Activated T-helper 1 cell treated with Interleukin-2 at 50 U/mL for 16 hours (primary cell): Measurements from ENCODE around the gene PLAC9.
"Not testable (repeated sequence)": the region's sequence is repeated elsewhere in the genome, so short reads cannot be mapped to it uniquely, and the experiment has no call there.

Experiments
- DNase-seq: peaks from one replicate; pipeline ENCODE4 v3.0.0-alpha.2; 2020; ENCODE audit warnings: low read depth

PLAC9 gene

GRCh38 chr10:80139265-80139664, 6.7 kb downstream of the PLAC9 start:
- no peak for DNase-seq

GRCh38 chr10:80140251-80140650, 7.7 kb downstream of the PLAC9 start:
- no peak for DNase-seq

GRCh38 chr10:80141696-80142460, 9.3 kb downstream of the PLAC9 start:
- no peak for DNase-seq

GRCh38 chr10:80144067-80144695, 11.7 kb downstream of the PLAC9 start:
- DNase-seq: no peak

GRCh38 chr10:80144696-80145131, 12.2 kb downstream of the PLAC9 start:
- DNase-seq: no peak

GRCh38 chr10:80145406-80146308, 13.1 kb downstream of the PLAC9 start:
- not testable (repeated sequence) for DNase-seq

- DNase-seq: no peak
Observed at GRCh38 chr10:80146918-80147317, 14.4 kb downstream of the PLAC9 start.

GRCh38 chr10:80148166-80148805, 15.8 kb downstream of the PLAC9 start:
- DNase-seq: no peak

GRCh38 chr10:80149123-80149522, 16.6 kb downstream of the PLAC9 start:
- no peak for DNase-seq

- no peak for DNase-seq
Observed at GRCh38 chr10:80150172-80150571, 17.6 kb downstream of the PLAC9 start.

- DNase-seq: no peak
Observed at GRCh38 chr10:80152820-80153219, 20.3 kb downstream of the PLAC9 start.

- no peak for DNase-seq
Observed at GRCh38 chr10:80153460-80153859, 20.9 kb downstream of the PLAC9 start.

GRCh38 chr10:80154626-80154977, 22.1 kb downstream of the PLAC9 start:
- no peak for DNase-seq

GRCh38 chr10:80154978-80155695, 22.6 kb downstream of the PLAC9 start:
- DNase-seq: no peak

GRCh38 chr10:80155696-80156215, 23.2 kb downstream of the PLAC9 start:
- no peak for DNase-seq

- no peak for DNase-seq
Observed at GRCh38 chr10:80156216-80156615, 23.7 kb downstream of the PLAC9 start.

GRCh38 chr10:80157561-80157960, 25.0 kb downstream of the PLAC9 start:
- DNase-seq: no peak

- DNase-seq: no peak
Observed at GRCh38 chr10:80158126-80158525, 25.6 kb downstream of the PLAC9 start.

- DNase-seq: no peak
Observed at GRCh38 chr10:80158598-80159127, 26.1 kb downstream of the PLAC9 start.

GRCh38 chr10:80159166-80159873, 26.8 kb downstream of the PLAC9 start:
- DNase-seq: no peak
